OCI-M2 (cell line): Measurements from ENCODE around the gene CDK13.
"Not testable (repeated sequence)": the region's sequence is repeated elsewhere in the genome, so short reads cannot be mapped to it uniquely, and the experiment has no call there.

Experiments
- DNase-seq: peaks from one replicate; lab custom pipeline; 2025; ENCODE audit not compliant: unreplicated experiment; lab: John Stamatoyannopoulos, UW

CDK13 gene

DNA sequence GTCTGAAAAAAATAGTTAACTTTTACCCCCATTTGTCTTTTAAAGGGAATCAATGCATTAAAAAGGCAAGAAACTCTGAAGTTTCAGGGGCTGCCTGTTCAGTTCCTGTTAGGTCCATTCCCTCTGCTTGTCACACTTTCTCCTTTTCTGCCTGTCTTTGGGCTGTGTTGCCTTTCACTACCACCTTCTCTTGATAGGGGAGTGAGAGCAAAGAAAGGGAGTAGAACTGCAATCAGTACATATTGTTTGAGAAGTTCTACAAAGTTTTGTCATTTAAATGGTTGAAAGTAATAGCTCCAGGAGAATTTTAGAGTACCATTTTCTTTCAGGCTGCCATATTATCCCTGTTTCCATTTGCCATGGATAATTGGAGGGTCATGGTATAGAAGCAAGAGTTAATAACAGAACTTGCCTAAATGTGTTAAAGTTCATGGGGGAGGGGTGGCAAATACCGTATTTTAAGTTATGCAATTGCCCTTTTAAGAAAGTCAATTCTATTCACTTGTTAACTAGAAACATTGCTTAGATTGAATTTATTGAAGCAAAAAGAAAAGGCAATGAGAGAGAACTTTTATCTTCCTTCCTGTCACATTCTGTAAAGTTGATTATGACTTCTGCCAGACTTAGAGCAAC lies 145.8 kb downstream of the CDK13 start:
- DNase-seq: no peak

DNA sequence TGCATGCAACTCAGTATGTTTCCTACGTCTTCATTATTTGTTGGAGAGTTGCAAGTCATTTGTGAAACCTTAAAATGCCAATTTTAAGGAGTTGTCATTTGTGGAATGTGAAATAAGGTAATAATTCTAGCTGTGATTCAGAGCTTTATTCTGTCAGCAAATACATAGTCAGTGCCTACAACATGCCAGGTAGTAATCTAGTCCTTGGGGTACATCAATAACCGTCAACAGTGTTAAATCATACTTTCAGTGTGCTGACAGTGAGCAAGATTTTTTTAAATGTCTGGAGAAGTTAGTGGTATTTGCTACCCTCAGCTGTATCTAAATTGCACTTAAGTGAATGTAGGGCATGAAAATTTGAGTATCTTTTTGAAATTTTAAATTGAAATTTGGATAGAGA lies 147.7 kb downstream of the CDK13 start:
- no peak for DNase-seq

DNA sequence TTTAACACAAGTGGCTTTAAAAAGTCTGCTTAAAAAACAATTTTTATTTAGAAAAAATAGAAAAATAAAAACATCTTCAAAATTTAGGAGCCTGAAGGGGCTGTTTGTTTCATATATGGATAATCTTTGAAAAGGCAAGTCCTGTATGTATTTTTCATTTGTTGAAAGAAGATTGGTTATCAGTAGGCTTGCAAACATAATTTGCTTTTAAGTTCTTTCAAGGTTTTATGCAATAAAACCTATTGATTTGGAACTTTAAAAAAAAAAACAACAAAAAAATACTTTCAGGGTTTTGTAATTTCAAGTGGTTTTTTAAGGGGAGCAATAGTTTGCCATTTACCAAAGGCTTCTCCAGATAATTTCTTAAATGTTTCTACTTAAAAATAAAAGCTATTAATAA lies 148.8 kb downstream of the CDK13 start:
- DNase-seq: no peak

DNA sequence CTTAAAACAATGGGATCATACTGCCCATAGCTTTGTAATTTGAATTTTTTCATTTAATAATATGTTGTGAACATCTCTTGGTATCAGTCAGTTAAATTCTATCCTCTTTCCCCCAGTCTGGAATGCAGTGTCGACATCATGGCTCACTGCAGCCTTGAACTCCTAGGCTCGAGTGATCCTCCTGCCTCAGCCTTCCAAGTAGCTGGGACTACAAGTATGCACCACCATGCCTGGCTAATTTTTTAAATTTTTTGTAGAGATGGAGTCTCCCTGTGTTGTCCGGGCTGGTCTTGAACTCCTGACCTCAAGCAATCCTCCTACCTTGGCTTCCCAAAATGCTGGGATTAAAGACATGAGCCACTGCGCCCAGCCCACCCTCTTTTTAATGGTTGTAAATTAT lies 149.8 kb downstream of the CDK13 start:
- DNase-seq: no peak

DNA sequence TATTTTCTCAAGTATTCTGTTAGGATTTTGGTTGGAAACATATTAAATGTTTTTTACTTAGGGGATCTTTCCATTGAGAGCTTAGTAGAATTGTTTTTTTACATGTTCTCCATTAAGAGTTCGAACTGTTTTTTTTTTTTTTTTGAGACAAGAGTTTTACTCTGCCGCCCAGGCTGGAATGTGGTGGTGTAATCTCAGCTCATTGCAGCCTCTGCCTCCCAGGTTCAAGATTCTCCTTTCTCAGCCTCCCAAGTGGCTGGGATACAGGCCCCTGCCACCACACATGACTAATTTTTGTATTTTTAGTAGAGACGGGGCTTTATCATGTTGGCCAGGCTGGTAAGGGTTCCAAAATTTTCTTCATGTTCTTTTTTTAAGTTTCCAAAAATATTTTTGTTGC lies 151.1 kb downstream of the CDK13 start:
- no peak for DNase-seq

DNA sequence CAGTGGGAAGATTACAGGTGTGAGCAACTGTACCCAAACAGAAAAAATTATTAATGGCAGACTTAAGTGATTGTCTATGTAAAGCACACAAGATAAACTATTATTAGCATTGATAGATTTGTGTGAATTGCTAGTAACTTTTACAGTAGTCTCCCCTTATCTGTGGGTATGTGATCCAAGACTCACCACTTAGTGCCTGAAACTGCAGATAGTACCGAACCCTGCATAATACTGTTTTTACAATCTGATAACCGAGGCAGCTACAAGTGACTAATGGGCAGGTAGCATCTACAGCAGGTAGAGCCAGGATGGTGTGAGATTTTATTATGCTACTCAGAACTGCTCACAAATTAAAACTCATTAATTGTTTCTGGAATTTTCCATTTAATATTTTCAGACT lies 152.8 kb downstream of the CDK13 start:
- no peak for DNase-seq

DNA sequence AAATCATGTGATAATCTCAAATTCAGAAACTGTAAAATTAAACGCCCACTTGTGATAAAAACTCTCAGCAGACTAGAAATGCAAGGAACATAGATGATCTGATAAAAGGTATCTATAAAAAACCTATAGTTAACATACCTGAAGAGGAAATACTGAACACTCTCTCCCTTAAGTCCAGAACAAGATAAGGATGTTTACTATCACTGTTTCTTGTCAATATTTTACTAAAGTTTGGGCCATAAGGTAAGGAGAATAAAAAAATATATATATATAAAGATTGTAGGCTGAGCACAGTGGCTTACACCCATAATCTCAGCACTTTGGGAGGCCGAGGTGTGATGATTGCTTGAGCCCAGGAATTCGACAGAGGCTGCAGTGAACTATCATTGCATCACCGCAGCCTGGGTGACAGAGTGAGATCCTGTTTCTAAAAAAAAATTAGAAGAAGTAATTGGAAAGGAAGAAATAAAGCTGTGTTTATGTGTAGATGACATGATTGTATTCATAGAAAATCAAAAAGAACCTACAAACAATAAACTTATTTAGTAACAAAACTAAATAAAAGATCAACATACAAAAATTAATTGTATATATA lies 155.9 kb downstream of the CDK13 start:
- DNase-seq: no peak

DNA sequence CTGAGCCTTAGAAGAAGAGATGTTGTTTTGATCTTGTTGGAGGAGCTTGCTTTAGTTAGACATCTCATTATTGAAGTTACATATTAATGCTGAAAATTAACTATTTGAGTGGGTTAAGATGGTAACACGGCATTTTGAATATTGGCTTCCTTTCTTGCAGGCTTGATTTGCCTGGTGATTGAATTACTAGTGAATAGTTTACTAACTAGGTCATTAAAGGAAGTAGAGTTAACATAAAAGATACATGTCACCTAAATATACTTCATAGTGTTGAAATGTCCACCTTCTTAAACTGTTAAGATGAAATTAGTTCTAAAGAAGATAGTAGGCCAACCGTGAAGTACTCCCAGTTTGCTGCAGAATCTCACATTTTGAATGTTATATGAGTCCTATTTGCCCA lies 165.9 kb downstream of the CDK13 start:
- DNase-seq: no peak

DNA sequence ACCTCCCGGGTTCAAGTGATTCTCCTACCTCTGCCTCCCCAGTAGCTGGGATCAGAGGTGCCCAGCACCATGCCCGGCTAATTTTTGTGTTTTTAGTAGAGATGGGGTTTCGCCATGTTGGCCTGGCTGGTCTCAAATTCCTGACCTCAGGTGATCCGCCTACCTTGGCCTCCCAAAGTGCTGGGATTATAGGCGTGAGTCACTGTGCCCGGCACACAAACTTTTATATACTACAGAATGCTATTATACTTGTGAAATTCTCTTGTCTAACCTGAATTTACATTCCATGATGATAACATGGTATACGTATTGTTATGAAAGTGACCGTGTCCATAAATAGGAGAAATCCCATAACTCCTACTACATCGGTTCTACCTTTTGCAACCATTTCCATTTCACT lies 167.1 kb downstream of the CDK13 start:
- not testable (repeated sequence) for DNase-seq

DNA sequence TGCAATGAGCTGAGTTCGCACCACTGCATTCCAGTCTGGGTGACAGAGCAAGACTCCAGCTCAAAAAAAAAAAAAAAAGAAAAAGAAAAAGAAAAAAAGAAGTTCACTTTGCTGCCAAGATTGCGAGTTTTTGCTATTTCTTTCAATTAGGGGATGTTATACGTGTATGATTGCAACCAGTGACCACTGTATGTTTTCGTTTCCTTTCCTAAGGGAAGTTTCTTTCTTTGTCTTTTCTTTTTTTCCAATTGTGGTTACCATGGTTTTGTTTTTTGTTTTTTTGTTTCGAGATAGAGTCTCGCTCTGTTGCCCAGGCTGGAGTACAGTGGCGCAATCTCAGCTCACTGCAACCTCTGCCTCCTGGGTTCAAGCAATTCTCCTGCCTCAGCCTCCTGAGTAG lies 168.1 kb downstream of the CDK13 start:
- not testable (repeated sequence) for DNase-seq

DNA sequence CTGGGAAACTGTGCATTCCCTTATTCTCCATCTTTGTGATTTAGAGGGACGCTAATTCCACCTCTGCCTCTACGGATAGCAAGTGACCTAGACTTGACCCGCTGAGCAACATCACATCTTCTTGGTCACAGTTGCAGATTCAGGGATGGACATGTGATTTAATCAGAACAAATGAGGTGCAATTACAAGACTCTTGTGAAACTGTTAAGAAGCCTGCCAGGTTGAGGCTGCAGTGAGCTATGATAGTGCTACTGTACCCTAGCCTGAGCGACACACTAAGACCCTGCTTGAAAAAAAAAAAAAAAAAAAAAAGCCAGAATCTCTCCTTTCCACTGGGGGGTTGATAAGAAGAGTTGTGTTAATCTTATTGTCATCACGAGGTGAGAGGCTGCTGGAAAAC lies 170.0 kb downstream of the CDK13 start:
- no peak for DNase-seq

DNA sequence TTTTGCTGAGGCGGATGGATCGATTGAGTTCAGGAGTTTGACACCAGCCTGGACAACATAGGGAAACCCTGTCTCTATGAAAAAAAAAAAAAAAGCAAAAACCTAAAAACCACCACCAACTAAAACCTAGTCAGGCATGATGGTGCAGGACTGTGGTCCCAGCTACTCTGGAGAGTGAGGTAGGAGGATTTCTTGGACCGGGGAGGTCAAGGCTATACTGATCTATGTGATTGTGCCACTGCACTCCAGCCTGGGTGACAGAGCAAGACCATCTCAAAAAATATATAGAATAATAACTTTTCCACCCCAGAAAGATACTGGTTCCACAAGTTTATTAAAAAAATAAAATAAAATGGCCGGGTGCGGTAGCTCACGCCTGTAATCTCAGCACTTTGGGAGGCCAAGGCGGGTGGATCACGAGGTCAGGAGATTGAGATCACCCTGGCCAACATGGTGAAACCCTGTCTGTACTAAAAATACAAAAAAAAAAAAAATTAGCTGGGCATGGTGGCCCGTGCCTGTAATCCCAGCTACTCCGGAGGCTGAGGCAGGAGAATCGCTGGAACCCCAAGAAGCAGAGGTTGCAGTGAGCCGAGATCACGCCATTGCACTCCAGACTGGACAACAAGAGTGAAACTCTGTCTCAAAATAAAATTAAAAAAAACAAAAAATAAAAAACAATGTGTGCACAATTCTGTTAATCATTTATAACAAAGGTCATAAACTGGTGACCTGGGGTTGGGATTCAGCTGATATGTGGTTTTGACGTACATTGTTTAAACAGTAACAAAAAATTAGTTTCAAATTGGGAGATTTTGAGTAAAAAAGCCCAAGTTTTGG lies 172.3 kb downstream of the CDK13 start:
- DNase-seq: not testable (repeated sequence)

DNA sequence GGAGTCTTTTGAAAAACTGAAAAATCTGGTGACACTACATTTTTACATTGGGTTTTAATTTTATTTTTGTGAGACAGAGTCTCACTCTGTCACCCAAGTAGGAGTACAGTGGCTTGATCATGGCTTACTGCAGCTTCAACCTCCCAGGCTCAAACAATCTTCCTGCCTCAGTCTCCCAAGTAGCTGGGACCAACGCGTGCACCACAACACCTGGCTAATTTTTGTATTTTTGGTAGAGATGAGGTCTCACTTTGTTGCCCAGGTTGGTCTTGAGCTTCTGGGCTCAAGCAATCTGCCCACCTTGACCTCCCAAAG lies 172.8 kb downstream of the CDK13 start:
- DNase-seq: no peak

DNA sequence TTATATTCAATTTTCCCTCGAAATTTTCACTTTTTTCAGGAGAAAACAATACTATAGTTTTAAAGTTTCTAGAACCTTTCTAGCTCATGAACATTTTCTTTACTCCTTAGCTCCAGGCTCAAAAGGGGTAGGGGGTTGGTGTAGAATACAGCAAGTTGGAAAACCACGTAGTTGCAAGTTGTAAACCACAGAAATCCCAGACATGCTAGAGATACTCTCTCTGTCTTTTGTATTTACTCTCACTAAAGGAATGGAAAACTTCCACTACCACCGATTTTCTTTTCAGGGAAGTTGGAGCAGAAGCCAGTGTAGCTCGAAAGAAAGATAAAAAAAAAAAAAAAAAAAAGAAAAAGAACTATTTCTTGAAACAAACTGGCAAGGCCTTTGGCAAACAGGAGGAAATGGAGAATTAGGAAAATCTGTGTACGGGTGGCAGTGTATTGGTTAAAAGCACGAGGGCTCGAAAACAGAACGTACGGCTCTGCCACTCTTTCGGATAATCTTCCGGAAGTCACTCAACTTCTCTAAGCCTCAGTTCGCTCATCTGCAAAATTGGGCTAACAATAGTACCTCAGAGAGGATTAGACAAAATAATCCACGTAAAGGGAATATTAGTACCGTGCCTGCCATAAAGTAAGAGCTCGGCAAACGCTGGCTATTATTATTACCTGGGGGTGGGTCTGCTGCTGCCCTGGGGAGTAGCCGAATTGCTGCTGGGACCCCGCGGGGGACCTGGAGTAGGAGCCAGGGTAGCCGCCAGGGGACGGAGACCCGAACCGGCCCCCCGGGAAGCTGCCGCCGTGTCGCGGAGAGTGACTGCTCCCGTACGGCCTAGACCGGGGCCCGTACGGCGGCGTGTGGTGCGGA lies 183.7 kb downstream of the CDK13 start:
- no peak for DNase-seq

DNA sequence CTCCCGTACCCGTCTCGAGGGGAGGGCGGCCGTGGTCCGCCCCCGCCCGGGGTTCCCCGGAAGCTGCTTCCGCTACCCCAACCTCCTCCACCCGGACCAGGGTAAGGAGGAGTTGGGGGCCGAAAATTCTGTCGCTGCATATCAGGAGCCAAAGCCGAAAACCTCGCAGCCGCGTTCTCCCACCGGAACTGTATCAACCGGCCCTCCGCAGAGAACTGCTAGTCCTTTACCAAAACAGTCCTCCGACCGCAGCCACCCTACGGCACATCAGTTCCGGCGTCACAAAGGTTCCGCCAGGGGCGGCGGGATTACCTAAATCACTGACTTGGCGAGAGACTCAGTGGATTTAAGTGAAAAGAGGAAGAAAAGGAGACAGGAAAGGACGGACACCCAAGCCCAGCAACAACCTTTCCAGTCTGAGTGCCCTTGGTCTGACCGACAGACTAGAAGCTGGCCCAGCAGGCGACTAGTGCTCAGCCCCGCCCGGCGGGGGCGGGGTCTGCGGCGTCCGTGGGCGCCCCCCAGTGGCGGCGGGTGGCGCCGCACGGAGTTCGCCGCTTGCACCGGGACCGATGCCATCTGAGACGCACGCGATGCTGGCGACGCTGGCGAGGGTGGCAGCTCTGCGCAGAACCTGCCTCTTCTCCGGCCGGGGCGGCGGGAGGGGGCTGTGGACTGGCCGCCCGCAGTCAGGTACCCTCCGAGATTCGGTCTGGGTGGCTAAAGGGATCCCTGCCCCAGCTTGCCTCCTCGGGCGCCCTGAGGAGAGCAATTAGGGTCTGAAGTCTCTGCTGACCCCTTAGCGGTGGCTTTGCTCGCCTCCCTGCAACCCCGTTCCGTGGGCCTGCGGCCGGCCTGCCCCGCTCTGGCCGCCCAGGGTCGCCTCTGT lies 184.6 kb downstream of the CDK13 start, which contains the start of the genes MPLKIP and SUGCT:
TSS of gene MPLKIP (minus strand) at position 195 of the 889 bp plus-strand sequence. CDS start at position 140, 55 bp downstream.
TSS of gene SUGCT (plus strand) at position 578 of the 889 bp plus-strand sequence.
- peak; percentile 68 for DNase-seq

DNA sequence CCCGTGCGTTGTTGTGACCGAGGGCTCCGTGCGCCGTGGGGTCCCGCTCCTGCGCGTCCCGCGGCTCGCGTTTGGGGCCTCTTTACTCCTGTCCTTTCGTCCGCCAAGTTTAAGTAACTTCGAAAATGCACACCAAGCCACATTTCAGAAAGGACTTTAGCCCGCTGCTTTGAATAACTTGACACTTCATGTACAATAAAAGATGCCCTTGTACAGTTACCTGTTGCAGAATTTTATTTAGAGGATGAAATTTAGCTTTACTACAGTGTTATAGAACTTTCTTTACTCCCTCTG lies 185.2 kb downstream of the CDK13 start:
- DNase-seq: no peak

DNA sequence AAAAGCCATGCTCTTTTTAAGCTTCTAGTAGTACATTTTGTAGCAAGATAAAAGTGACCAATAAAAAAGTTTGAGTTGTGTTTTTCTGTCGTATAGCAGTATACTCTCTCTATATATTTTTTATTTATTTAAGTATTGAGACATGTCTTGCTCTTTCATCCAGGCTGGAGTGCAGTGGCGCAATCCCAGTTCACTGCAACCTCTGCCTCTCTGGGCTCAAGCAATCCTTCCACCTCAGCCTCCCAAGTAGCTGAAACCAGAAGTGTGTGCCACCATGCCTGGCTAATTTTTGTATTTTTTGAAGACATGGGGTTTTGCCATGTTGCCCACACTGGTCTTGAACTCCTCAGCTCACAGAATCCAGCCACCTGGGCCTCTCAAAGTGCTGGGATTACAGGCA lies 187.5 kb downstream of the CDK13 start:
- no peak for DNase-seq

DNA sequence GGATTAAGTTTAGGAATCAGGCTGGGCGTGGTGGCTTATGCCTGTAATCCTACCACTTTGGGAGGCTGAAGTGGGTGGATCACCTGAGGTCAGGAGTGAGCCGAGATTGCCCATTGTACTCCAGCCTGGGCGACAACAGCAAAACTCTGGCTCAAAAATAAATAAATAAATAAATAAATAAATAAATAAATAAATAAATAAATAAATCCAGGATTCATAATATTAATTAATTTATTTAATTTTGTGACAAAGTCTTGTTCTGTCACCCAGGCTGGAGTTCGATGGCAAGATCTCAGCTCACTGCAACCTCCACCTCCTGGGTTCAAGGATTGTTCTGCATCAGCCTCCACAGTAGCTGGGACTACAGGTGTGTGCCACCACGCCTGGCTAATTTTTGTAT lies 188.9 kb downstream of the CDK13 start:
- no peak for DNase-seq

DNA sequence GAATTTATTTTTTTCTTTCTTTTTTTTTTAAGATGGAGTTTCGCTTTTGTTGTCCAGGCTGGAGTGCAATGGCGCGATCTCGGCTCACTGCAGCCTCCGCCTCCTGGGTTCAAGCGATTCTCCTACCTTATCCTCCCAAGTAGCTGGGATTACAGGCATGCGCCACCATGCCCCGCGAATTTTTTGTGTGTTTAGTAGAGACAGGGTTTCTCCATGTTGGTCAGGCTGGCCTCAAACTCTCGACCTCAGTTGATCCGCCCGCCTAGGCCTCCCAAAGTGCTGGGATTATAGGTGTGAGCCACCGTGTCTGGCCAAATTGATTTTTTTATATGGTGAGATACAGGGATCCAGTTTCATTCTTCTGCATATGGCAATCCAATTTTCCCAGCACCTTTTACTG lies 189.8 kb downstream of the CDK13 start:
- DNase-seq: not testable (repeated sequence)

DNA sequence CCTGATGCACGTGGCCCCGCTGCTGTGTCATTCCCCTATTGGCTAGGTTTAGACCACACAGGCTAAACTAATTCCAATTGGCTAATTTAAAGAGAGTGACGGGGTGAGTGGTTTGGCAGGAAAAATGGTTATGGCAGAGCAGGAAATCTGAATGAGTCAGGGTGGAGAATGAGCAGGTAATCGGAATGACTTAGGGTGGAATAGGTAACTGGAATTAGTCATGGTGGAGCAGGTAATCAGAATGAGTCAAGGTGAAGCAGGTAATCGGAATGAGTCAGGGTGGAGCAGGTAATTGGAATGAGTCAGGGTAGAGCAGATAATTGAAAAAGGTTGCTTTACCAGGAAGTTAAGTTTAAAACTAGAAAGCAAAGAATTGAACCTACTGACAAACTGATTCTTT lies 191.9 kb downstream of the CDK13 start:
- not testable (repeated sequence) for DNase-seq
